Measurements from ENCODE around the gene GMFB. TPM values are rescaled to one million over a fixed set of nuclear protein-coding genes. Genes with fewer than 3 reads are reported as not detected.

GMFB gene
- total RNA-seq, 1 donor = 142 TPM

- H3K4me3 ChIP-seq (ENCODE audit: low read depth, low read length) = no peak overlapping the region
- no peak for TF ChIP-seq CTCF (IDR thresholded peaks at IDR 0.05; ENCODE audit: insufficient read depth, low read depth, low read length)
- no peak for DNase-seq (ENCODE audit: low read depth)
These were observed 7.8 kb downstream of the GMFB start for GRCh38 chr14:54480830-54481562.

DNA sequence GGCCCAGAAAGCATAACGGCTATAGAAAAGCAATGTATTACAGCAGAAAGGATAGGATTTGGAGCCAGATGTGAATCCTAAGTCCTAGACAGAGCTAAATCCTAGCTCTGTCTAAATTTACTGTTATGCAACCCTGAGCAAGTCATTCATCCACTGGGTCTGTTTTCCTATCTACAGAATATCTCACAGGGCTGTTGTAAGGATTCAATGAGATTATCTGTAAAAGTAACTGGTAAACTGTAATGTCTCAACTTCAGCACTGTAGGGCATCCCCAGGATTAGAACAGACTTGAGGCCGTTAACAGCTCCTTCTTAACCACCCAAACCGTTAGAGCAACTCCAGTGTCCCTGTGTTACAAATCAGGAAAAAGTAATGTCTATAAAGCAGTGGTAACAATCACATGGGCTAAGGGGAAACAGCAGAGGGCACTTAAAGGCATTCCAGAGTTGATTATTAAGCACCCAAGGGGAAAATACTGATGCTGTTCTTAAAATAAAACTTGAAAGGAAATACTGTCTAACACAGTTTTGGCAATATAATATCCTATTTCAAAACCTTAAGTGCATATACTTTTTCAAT is 10.1 kb downstream of the GMFB start:
- peak; percentile 78 for DNase-seq (ENCODE audit: low read depth)
- no peak for TF ChIP-seq CTCF (IDR thresholded peaks at IDR 0.05; ENCODE audit: insufficient read depth, low read depth, low read length)
- H3K4me3 ChIP-seq (ENCODE audit: low read depth, low read length) = no peak overlapping the region

- no peak overlapping the region for H3K4me3 ChIP-seq (ENCODE audit: low read depth, low read length)
- no peak for TF ChIP-seq CTCF (IDR thresholded peaks at IDR 0.05; ENCODE audit: insufficient read depth, low read depth, low read length)
- no peak for DNase-seq (ENCODE audit: low read depth)
These were observed 12.9 kb downstream of the GMFB start for GRCh38 chr14:54475911-54476310.

GRCh38 chr14:54475187-54475899 is 13.4 kb downstream of the GMFB start:
- TF ChIP-seq CTCF (IDR thresholded peaks at IDR 0.05; ENCODE audit: insufficient read depth, low read depth, low read length) = no peak
- peak; percentile 47 for DNase-seq (ENCODE audit: low read depth)
- no peak overlapping the region for H3K4me3 ChIP-seq (ENCODE audit: low read depth, low read length)

GRCh38 chr14:54474232-54474793 is 14.5 kb downstream of the GMFB start:
- no peak overlapping the region for H3K4me3 ChIP-seq (ENCODE audit: low read depth, low read length)
- DNase-seq (ENCODE audit: low read depth) = no peak
- no peak for TF ChIP-seq CTCF (IDR thresholded peaks at IDR 0.05; ENCODE audit: insufficient read depth, low read depth, low read length)

DNA sequence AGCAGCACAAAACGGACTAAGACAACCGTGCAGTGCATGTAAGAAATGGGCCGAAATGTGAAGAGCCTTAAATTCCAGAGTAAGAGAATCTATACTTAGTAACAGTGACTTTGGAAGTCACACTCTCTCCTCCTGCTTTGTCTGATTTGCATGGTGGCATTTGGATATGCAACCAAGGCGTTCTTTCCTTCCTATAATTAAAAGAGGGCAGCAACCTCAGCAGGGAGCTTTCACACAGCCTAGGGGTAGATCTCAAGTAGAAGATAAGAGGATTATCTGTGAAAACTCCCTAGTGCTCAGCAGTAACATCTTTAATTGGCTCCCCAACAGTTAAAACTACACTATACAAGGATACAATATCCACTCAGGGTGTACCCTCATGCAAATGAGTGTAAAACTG is 16.5 kb downstream of the GMFB start:
- no peak for DNase-seq (ENCODE audit: low read depth)
- no peak for TF ChIP-seq CTCF (IDR thresholded peaks at IDR 0.05; ENCODE audit: insufficient read depth, low read depth, low read length)

More for the DNA sequence above, 16.5 kb downstream of the GMFB start:
- no peak overlapping the region for H3K4me3 ChIP-seq (ENCODE audit: low read depth, low read length)

All from fibroblast of villous mesenchyme (primary cell).